Measurements from ENCODE around the gene KRT78.
"Not testable (repeated sequence)": the region's sequence is repeated elsewhere in the genome, so short reads cannot be mapped to it uniquely, and the experiment has no call there.

The KRT78 gene, protein sequence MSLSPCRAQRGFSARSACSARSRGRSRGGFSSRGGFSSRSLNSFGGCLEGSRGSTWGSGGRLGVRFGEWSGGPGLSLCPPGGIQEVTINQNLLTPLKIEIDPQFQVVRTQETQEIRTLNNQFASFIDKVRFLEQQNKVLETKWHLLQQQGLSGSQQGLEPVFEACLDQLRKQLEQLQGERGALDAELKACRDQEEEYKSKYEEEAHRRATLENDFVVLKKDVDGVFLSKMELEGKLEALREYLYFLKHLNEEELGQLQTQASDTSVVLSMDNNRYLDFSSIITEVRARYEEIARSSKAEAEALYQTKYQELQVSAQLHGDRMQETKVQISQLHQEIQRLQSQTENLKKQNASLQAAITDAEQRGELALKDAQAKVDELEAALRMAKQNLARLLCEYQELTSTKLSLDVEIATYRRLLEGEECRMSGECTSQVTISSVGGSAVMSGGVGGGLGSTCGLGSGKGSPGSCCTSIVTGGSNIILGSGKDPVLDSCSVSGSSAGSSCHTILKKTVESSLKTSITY

DNA sequence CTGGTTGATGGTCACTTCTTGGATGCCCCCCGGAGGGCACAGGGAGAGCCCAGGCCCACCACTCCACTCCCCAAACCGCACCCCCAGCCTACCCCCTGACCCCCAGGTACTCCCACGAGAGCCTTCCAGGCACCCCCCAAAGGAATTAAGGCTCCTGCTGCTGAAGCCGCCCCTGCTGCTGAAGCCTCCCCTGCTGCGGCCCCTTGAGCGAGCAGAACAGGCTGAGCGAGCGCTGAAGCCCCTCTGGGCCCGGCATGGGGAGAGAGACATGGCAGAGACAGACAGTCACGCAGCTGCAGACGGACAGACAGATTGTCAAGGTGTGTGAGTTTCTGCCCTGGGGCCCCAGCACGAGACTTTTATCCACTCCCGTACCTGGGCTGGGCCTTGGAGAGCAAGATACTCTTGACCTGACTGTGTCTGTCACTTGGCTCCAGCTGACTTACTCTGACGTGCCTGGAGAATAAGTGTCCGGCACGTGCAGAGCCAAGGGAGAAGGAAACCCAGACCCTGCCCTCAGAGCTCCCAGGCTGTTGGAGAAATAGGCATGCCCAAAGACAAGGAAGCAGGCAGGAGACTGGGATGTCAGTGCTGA, at the start of gene KRT78:
Gene KRT78 (minus strand): TSS at position 334 of the 595 bp plus-strand sequence. CDS start 64 bp downstream, at position 270.
- no peak for DNase-seq (ENCODE audit: low spot score)

DNA sequence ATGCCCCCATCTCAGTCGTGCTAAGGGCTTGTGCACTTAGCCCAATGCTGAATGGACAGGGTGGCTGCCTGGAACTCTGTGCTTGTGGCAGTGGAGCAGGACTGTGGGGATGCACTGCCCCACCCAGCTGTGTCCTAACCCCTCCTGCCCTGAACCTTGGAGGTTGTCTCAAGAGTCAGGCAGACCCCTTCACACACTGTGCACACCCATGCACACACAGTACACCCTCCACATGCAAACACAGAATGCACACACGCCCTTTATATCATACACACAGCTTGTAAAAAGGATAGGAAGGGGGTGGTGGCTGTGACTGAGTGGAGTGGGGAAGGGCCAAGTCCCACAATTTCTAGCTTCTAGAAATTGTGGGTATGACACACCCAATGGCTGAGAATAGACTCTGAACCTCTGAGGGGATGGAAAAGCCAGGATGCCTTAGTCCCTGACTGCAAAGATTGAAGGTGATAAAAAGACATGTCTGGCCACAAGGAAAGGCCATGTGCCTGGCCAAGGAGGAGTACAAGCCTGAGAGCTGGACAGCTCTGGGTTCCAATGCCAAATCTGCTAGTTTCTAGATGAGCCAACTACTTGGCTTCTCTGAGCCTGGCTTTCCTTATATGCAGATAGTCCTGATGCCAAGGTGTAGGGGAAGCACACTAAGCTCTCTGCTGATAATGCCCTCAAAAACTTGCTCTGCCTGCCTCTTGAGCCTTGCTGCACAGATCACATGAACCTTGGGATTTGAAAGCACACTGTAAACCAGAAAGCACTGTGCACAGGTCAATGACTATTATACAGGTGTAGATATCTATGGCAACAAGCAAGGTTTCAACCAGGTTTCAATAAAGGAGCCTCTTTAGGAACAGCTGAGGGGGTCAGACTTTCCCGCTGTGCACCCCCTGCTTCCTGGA, 47.7 kb upstream of the KRT78 start:
- no peak for DNase-seq (ENCODE audit: low spot score)

DNA sequence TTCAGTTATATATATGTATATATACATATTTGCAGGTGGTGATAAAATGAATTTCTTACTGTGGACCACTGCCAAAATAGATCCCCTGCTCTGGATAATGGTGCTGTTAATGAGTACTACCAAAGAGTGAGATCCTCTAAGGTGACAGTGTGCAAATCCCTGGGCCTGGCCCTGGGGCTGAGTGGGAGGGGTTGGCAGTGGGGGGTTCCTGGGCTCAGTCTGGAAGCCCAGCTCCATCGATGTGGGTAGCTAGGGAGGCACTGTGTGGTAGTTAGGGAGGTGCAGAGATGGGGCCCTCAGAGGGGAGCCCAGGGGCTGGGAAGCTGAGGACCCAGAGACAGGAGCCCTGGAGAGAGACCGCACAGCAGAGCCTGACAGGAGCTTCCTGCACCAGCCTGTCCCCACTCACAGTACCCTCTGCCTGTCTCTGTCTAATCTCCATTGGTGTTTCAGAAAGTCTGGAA, 47.0 kb upstream of the KRT78 start:
- DNase-seq (ENCODE audit: low spot score): no peak

DNA sequence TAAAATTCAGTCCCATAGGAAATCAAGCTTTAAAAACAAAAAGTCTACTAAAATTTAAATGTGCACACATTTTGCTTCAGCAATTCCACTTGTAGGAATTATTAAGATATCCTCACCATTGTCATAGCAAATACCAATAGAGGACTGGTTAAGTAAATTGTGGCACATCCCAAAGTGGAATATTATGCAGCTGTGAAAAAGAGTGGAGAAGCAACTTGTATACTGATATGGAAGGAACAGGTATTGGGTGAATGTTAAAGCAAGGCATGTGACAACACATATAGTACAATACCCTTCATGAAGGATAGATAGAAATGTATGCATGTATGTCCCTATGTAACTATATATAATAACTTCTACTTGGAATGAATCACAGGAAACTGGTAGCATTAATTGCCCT, 44.2 kb upstream of the KRT78 start:
- DNase-seq (ENCODE audit: low spot score): no peak

DNA sequence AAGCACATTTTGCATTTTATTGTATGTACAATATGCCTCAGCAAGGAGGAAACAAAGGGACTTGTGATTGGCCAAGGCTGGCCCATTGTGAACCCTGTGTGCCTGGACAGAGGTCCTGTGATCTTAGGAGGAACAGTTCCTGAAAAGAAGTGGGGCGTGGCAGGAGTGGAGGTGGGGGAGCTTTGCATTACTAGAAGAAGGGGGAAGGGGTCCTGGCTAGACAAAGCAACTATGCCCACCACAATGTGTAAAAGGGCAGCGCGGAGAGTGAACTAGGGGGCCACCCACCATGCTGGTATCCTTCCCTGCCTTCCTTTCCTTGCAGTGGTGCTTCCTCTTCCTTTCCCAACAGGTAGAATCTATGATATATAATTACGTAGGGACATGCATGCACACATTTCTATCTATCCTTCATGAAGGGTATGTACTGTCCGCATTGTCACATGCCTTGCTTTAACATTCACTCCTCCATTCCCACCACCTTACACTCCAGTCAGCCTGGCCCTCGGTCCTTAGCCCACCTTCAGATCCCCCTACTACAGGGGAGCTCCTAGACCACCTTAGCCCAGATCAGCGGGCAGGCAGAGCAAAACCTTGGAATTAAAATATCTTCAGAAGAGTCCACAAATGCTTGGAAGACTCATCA, 43.5 kb upstream of the KRT78 start:
- DNase-seq (ENCODE audit: low spot score): no peak

DNA sequence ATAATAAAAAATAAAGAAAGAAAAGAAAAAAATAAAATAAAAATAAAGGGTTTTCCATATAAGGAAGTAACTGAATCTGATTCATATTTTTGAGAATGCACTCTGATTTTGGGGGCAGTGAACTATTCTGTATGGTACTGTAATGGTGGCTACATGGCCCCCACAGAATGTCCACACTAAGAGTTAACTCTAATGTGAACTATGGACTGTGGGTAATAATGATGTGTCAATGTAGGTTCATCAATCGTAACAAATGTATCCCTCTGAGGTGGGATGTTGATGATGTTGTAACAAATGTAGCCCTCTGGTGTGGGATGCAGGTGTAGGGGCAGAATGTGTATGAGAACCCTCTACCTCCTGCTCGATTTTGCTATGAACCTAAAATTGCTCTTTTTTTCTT, 42.2 kb upstream of the KRT78 start:
- no peak for DNase-seq (ENCODE audit: low spot score)

DNA sequence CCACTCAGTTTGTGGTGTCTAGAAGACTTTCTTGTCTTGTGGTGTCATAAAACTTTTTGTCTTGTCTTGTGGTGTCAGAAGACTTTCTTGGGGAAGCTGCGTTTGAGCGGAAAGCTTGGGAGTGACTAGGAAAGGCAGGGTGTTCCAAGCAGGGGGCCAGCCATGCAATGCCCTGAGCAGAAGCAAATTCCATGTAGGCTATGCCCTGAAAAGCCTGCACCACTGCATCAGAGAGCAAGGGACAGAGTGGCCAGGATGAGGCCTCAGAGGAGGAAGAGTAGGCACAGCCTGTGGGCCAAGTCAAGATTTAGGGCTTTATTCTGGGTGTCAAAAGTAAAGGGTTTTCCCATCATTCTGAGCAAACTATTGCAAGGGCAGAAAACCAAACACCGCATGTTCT, 41.6 kb upstream of the KRT78 start:
- no peak for DNase-seq (ENCODE audit: low spot score)

DNA sequence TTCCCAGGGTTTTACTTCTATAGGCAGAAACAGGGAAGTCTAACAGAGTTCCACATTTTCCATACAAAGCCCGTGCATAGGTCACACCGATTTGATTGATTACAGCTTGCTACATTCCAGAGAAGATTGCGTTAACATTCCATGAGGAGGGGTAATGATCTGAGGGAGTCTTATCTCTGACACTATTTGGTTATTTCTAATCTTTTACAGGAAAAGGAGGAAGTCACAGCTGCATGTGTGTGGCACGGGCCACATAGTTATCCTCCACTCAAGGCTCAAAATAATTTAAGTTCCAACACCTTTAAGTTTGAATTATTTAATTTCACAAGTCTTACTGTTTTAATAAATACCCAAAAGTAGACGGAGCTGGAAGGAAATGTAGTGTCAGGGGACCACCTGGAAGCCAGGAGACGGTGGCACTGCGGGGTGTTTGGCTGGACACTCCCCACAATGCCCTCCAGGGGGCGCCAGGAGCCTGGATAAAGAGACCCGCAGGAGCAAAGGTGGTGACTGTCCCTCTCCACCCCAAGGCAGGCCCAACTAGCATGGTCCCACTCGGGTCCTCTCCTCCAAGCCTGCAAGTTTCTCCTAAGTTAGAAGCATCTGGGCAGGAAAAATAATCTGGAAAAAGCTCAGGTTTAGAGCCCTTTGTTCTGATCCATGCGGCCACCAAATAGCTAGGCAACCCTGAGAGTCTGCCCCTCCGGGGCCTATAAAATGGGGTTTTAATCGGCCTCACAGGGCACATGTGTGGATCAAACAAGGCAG, 35.9 kb upstream of the KRT78 start:
- DNase-seq (ENCODE audit: low spot score): peak; percentile 87

DNA sequence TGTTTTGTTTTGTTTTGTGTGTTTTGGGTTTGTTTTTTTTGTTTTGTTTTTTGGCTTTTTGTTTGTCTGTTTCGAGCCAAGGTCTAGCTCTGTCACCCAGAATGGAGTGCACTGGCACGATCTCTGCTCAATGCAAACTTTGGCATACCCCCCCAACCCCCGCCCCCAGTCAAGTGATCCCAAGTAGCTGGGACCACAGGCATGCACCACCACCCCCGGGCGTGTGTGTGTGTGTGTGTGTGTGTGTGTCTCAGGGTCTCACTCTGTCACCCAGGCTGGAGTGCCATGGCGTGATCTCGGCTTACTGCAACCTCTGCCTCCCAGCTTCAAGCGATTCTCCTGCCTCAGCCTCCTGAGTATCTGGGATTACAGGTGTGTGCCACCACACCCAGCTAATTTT, 31.7 kb upstream of the KRT78 start:
- DNase-seq (ENCODE audit: low spot score): not testable (repeated sequence)

DNA sequence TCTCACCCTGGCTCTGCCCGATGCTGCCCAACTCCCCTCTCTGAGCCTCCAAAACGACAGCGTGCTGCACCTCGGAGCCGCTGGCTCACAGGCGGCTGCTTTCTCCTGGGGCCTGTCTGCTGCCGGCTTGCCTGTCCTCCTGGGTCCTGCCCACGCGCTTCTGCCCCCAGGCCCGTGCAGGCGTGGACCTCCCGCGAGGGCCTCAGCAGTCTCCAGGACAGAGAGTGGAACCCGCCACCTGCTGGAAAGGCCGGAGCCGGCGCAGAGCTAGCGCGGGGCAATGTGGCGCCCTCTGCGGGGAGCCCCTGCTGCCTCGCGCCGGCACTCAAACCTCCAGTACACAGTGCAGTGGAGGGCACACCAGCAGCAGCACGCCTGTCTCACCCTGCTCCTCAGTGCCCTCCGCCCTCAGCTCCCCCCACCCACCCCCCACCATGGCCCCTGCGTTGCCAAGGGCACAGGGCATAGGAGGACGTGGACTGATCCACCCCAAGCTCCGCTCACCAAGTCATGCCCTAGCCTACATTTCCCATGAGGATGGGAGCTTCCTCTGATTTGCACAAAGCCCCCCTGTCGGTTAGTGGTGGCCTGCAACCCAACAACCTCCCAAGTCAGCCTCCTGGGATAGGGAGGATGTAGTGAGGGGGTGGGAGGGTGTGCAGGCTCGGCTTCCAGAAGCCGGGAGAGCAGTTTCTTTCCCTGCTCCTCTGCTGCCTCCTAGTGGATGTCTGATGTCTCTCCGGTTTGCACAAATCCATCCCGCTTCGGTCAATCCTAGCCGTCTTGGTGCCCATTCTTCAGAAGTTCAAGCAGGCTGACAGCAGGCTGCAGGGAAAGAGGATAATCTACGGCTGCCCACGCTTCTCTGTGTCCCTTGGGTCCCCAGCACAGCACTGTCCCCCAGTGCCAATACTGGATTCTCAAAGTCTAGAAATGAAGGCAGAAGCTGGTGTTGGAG, 30.9 kb upstream of the KRT78 start:
- peak; percentile 95 for DNase-seq (ENCODE audit: low spot score)

DNA sequence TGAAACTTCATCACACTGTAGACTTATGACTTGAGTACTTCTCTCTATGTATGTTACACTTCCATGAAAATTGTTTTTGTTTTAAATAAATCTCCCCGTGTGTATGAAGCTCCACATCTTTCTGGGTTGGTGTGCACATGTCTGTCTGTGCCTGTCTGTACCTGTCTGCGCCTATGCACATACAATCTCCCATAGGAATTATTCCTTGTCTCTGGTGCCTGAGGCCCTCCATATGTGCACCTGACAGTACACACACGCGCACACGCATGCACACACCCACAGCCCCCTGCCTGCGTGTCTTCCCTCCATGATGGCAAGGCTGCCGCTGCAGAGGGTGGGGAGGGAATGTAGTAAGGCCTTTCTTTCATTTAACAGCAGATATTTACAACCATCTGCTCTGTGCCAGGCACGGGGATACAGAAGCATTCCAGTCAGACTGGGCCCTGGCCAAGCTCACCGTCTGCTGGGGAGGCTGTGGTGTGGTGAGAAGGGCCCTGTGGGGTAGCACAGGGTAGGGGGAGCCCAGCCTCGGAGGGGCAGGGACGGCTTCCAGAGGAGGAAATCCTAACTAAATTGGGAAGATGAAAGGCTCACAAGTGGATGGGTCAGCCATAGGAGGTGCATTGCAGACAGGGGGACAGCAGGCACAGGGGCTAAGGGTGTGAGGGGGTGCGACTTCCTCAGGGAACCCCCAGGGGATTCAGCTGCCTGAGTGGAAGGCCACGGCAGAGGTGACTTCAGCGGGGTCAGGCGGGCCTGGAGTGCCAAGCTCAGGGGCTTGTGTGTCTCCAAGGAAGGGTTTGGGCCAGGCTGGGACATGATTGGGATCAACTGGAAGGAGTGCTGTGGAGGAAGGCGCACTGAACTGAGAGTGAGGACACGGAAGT, 30.0 kb upstream of the KRT78 start:
- DNase-seq (ENCODE audit: low spot score): peak; percentile 9

DNA sequence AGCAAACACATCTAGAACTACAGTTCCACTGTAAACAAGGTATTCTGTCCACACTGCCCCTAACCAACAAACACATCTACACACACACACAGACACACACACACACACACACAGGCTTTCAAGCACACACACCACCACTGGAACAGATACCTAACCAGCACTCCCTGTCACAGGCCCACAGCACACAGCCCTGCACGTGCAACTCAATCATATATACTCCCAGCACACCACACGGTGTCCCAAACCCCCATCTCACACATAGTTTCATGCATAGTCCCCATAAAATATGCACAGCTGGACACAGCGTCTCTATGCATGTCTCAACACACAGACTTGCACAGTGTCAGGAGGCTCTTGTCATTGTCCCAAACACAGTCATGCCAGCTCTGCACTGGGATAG, 28.4 kb upstream of the KRT78 start:
- no peak for DNase-seq (ENCODE audit: low spot score)

DNA sequence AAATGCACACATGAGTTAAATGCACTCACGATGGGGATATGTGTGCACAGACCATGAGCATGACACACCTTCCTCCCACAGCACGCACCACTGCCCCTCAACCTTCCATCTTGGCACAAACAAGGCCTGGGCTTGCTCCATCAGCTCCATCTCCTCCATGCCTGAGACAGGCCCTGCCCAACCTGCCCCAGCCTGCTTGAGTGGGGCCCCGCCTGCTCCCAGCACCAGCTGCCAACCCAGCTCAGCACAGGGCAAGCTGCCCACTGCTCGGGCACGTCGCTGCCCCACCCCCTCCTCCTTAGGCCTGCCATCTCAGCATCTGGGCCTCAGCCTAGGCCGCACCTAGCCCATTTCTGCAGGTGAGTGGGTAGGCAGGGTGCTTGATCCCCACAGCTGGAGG, 27.6 kb upstream of the KRT78 start:
- DNase-seq (ENCODE audit: low spot score): no peak

DNA sequence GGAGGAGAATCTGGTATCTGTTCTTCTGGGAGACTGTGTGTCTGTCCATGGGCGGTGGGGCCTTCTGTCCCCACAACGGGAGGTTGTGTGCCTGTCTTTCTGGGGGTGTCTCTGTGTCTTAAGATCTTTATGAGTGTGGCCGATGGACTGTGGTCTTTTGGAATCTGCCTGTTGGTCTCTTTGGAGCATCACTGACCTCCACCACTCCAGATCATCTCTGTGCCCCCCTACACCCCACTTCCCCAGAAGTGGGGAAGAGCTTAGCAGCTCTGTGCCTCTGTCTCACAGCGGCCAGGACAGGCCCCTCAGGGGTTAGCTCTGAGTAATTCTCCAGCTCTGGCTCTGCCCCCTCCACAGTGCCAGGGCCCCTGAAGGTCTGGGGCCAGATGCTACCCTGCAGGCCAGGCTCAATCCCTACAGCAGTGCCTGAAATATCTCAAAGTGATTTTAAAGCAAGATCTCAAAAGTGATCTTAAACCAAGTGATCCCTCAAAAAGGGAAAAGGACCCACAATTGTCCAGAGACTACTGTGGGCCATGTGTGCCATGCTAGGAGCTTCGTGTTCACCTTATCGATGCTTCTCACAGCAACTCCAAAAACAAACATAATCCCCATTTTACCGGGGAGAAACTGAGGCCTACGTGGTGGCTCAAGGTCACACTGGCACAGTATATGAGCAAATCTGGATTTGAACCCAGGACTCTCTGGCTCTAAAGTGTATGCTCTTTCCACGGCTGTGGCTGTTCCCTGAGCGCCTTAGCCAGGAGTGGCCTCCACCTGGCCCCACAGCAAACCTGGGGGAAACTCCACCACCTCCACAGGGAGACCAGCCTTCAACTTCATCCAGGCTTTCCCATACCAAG, 26.0 kb upstream of the KRT78 start:
- peak; percentile 15 for DNase-seq (ENCODE audit: low spot score)

DNA sequence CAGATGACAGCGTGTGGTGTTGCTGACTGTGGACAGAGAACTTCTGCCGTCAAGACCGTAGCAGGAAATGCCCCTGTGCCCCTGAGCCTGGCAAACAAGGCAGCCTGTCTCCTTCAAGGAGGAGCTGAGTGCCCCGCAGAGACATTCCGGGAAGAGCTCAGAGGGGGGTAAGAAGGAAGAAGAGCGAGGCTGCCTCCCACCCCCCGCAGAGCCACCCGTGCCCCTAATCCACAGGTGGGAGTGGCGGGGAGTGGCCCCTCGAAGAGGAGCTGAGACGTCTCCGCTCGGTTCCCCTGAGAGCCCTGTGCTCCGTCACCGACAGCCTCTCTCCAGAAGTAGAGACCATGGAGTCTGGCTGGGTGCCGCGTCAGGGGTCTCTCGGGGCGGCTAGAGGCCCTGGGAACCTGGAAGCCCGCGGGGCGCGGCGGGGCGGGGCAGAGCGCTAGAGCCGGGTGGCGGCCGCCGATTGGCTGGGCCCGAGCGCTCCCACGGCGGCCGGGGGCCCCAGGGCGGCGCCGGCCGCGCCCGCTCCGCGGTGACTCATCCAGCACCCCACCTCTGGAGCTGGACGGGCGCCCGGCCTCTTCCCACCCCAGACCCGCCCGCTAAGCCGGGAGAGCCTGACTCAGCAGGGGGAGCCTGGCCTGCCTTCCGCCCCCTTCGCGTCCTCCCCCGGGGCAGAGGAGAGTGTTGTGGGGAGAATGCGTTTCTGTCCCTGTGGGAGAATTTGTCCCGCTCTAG, 25.2 kb upstream of the KRT78 start:
- DNase-seq (ENCODE audit: low spot score): peak; percentile 78

DNA sequence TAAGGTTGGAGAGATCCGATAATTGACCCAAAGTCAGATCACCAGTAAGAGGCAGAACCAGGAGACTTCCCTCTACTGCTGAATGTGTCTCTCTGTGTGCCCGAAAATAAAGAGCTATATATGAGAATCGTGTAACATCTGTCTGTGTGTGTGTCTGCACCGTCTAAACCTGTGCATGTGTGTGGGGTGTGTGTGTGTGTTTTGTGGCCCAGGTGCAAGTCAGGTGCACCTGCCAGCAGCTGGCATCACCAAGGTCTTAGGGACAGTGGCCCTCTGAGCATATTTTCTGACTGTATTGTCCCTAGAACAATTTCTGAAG, 24.7 kb upstream of the KRT78 start:
- DNase-seq (ENCODE audit: low spot score): no peak

DNA sequence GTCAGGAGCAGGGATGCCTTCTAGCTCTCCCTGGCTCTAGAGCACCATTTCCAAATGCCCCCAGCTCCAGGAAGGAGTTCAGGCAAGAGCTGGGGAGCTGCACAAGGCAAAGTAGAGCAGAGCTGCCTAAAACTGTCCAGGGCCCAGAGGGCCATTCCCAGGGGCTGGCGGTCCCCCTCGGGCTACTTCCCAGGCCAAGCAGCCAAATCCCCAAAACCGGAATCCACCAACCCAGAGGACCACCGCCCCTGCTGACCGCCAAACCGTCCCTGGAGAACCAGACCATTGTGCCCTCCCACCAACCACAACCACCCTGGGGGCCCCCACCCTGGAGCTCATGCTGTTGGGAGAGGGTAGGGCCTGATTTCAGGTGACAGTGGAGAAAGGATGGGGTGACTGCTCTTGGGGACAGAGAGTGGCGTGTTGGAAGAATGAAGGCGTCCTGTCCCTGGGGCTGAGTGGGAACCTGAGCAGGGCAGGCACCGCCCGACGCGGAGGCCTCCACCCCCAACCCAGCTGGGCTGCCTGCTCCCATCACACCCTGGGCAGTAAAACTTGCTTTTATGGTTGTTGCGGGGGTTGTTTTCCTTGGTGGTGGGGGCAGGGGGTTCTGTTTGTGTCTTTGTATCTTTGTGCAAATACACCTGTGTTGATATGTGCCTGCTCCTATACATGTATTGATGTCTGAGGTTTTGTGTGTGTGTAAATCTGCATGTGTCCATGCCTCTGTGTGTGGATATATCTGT, 24.0 kb upstream of the KRT78 start:
- no peak for DNase-seq (ENCODE audit: low spot score)

All from HuH-7 (cell line).